Measurements from ENCODE around the gene SAMD14. TPM values are rescaled to one million over a fixed set of nuclear protein-coding genes. Genes with fewer than 3 reads are reported as not detected.

SAMD14 gene
- total and polyA plus RNA-seq, 2 experiments from 2014 or later = 0.70 to 4.7 TPM

DNA sequence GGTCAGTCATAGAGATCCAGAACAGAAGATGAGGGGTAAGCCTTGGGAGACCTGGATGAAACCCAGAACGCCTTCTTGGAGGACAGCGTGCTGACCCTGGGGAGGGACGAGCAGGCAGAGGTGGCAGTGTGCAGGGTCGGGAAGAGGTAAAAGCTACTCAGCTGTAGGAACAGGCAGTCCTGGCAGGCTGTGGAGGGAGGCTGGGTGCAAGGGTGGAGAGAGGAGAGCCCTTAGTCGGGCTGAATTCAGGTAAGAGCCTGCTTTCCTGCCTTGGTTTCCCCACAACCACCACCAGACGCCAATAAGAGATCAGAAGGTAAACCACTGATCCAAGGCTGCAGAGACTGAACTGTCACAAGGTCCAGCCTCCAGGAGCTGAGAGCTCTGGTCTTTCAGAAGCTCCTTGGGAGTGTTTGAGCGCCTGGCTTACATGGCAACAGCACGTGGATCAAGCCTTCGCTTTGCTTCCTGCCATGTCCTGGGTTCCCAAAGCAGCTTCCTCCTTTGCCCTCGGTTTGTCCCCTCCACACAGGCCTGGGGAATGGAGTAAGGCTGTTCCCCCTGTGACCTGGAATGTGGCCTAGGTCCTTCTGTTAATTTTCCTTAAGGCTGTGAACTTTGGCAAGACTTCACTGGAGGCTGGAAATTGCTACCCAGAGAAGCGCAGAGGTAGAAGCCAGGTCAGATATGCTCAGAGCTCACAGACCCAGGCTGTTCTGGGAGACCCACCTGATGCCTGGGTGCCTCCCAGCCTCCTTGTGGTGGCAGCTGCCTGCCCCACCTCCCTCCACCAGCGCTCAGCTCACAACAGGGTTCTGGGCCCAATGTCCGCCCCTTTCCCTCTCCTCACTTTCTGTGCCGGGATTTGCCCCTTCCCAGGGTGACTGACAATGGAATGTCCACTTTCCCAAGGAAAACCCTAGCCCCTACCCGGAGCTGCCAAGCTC, 38.7 kb downstream of the SAMD14 start:
- H3K4me3 Mint-ChIP-seq = no peak overlapping the region
- Histone ChIP-seq H3K4me2 (no peak overlapping the region), H3F3A (replicated peaks; ENCODE audit: low read depth) (0 out of 2 replicates have a peak, but pooled peaks cover 2% of the 10 kb centered on the region), H3K9me2 (ENCODE audit: insufficient read depth) (no peaks in the 10 kb centered on the region), H3K4me3 (no peak overlapping the region), H3K36me3 (ENCODE audit: insufficient read depth) (no peaks in the 10 kb centered on the region), H3K27ac (ENCODE audit: low read depth) (no peak overlapping the region), H3K4me1 (ENCODE audit: insufficient read depth) (no peaks in the 10 kb centered on the region), H2AFZ (no peak overlapping the region), H4K20me1 (replicated peaks; ENCODE audit: insufficient read depth) (no peaks in the 10 kb centered on the region), H3K79me2 (replicated peaks; ENCODE audit: insufficient read depth) (no peaks in the 10 kb centered on the region), H3K27me3 (ENCODE audit: insufficient read depth) (no peaks in the 10 kb centered on the region)
- peaks cover 12% of the 10 kb centered on the region for H3K27me3 Mint-ChIP-seq (ENCODE audit: insufficient read depth, low read depth, poor library complexity)
- no peak for DNase-seq (ENCODE audit: low spot score)
- TF ChIP-seq NANOG (IDR thresholded peaks at IDR 0.05; ENCODE audit: borderline replicate concordance) (no peak), JUNB (IDR thresholded peaks at IDR 0.05; ENCODE audit: unreplicated experiment) (no peak), EZH2 (IDR thresholded peaks at IDR 0.05; ENCODE audit: low read depth, unreplicated experiment) (no peak), ZNF114 (CRISPR knock-in tag; IDR thresholded peaks at IDR 0.05) (no peak), CREB1 (CRISPR knock-in tag; IDR thresholded peaks at IDR 0.05; ENCODE audit: low read depth) (no peak), ZNF331 (CRISPR knock-in tag; IDR thresholded peaks at IDR 0.05; ENCODE audit: low read depth) (no peak), EZH2phosphoT487 (IDR thresholded peaks at IDR 0.05; ENCODE audit: unreplicated experiment) (no peak), STAT1 (IDR thresholded peaks at IDR 0.05; ENCODE audit: unreplicated experiment) (no peak), POLR2AphosphoS5 (IDR thresholded peaks at IDR 0.05; ENCODE audit: low read depth) (no peak)
- TF ChIP-seq, protein P1, sequence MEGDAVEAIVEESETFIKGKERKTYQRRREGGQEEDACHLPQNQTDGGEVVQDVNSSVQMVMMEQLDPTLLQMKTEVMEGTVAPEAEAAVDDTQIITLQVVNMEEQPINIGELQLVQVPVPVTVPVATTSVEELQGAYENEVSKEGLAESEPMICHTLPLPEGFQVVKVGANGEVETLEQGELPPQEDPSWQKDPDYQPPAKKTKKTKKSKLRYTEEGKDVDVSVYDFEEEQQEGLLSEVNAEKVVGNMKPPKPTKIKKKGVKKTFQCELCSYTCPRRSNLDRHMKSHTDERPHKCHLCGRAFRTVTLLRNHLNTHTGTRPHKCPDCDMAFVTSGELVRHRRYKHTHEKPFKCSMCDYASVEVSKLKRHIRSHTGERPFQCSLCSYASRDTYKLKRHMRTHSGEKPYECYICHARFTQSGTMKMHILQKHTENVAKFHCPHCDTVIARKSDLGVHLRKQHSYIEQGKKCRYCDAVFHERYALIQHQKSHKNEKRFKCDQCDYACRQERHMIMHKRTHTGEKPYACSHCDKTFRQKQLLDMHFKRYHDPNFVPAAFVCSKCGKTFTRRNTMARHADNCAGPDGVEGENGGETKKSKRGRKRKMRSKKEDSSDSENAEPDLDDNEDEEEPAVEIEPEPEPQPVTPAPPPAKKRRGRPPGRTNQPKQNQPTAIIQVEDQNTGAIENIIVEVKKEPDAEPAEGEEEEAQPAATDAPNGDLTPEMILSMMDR (conservative IDR thresholded peaks at IDR 0.05; ENCODE audit: low read depth in 2 of 2) = no peak
- TF ChIP-seq, protein P2, sequence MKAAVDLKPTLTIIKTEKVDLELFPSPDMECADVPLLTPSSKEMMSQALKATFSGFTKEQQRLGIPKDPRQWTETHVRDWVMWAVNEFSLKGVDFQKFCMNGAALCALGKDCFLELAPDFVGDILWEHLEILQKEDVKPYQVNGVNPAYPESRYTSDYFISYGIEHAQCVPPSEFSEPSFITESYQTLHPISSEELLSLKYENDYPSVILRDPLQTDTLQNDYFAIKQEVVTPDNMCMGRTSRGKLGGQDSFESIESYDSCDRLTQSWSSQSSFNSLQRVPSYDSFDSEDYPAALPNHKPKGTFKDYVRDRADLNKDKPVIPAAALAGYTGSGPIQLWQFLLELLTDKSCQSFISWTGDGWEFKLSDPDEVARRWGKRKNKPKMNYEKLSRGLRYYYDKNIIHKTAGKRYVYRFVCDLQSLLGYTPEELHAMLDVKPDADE (IDR thresholded peaks at IDR 0.05) = no peak
- TF ChIP-seq, protein P3, sequence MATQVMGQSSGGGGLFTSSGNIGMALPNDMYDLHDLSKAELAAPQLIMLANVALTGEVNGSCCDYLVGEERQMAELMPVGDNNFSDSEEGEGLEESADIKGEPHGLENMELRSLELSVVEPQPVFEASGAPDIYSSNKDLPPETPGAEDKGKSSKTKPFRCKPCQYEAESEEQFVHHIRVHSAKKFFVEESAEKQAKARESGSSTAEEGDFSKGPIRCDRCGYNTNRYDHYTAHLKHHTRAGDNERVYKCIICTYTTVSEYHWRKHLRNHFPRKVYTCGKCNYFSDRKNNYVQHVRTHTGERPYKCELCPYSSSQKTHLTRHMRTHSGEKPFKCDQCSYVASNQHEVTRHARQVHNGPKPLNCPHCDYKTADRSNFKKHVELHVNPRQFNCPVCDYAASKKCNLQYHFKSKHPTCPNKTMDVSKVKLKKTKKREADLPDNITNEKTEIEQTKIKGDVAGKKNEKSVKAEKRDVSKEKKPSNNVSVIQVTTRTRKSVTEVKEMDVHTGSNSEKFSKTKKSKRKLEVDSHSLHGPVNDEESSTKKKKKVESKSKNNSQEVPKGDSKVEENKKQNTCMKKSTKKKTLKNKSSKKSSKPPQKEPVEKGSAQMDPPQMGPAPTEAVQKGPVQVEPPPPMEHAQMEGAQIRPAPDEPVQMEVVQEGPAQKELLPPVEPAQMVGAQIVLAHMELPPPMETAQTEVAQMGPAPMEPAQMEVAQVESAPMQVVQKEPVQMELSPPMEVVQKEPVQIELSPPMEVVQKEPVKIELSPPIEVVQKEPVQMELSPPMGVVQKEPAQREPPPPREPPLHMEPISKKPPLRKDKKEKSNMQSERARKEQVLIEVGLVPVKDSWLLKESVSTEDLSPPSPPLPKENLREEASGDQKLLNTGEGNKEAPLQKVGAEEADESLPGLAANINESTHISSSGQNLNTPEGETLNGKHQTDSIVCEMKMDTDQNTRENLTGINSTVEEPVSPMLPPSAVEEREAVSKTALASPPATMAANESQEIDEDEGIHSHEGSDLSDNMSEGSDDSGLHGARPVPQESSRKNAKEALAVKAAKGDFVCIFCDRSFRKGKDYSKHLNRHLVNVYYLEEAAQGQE (IDR thresholded peaks at IDR 0.05; ENCODE audit: unreplicated experiment) = no peak
- TF ChIP-seq, protein P4, sequence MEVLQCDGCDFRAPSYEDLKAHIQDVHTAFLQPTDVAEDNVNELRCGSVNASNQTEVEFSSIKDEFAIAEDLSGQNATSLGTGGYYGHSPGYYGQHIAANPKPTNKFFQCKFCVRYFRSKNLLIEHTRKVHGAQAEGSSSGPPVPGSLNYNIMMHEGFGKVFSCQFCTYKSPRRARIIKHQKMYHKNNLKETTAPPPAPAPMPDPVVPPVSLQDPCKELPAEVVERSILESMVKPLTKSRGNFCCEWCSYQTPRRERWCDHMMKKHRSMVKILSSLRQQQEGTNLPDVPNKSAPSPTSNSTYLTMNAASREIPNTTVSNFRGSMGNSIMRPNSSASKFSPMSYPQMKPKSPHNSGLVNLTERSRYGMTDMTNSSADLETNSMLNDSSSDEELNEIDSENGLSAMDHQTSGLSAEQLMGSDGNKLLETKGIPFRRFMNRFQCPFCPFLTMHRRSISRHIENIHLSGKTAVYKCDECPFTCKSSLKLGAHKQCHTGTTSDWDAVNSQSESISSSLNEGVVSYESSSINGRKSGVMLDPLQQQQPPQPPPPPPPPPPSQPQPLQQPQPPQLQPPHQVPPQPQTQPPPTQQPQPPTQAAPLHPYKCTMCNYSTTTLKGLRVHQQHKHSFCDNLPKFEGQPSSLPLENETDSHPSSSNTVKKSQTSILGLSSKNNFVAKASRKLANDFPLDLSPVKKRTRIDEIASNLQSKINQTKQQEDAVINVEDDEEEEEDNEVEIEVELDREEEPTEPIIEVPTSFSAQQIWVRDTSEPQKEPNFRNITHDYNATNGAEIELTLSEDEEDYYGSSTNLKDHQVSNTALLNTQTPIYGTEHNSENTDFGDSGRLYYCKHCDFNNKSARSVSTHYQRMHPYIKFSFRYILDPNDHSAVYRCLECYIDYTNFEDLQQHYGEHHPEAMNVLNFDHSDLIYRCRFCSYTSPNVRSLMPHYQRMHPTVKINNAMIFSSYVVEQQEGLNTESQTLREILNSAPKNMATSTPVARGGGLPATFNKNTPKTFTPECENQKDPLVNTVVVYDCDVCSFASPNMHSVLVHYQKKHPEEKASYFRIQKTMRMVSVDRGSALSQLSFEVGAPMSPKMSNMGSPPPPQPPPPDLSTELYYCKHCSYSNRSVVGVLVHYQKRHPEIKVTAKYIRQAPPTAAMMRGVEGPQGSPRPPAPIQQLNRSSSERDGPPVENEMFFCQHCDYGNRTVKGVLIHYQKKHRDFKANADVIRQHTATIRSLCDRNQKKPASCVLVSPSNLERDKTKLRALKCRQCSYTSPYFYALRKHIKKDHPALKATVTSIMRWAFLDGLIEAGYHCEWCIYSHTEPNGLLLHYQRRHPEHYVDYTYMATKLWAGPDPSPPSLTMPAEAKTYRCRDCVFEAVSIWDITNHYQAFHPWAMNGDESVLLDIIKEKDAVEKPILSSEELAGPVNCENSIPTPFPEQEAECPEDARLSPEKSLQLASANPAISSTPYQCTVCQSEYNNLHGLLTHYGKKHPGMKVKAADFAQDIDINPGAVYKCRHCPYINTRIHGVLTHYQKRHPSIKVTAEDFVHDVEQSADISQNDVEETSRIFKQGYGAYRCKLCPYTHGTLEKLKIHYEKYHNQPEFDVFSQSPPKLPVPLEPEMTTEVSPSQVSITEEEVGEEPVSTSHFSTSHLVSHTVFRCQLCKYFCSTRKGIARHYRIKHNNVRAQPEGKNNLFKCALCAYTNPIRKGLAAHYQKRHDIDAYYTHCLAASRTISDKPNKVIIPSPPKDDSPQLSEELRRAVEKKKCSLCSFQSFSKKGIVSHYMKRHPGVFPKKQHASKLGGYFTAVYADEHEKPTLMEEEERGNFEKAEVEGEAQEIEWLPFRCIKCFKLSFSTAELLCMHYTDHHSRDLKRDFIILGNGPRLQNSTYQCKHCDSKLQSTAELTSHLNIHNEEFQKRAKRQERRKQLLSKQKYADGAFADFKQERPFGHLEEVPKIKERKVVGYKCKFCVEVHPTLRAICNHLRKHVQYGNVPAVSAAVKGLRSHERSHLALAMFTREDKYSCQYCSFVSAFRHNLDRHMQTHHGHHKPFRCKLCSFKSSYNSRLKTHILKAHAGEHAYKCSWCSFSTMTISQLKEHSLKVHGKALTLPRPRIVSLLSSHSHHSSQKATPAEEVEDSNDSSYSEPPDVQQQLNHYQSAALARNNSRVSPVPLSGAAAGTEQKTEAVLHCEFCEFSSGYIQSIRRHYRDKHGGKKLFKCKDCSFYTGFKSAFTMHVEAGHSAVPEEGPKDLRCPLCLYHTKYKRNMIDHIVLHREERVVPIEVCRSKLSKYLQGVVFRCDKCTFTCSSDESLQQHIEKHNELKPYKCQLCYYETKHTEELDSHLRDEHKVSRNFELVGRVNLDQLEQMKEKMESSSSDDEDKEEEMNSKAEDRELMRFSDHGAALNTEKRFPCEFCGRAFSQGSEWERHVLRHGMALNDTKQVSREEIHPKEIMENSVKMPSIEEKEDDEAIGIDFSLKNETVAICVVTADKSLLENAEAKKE (CRISPR knock-in tag; IDR thresholded peaks at IDR 0.05) = no peak
- no peaks in the 10 kb centered on the region; the same call in 2 of the 3 replicates for H3K9me3 Mint-ChIP-seq
- H3K36me3 Mint-ChIP-seq (ENCODE audit: low read depth) = no peaks in the 10 kb centered on the region
- no peak overlapping the region for H3K27ac Mint-ChIP-seq
- no peak for ATAC-seq
- H3K4me1 Mint-ChIP-seq = peaks cover 5% of the 10 kb centered on the region

All from GM23338 (cell line).